ENCODE results near the gene PP2D1.
A peak's percentile ranks its signal among the peaks of the same experiment; 100 is the strongest.
"Not testable (repeated sequence)": the region's sequence is repeated elsewhere in the genome, so short reads cannot be mapped to it uniquely, and the experiment has no call there.

PP2D1 gene

DNA sequence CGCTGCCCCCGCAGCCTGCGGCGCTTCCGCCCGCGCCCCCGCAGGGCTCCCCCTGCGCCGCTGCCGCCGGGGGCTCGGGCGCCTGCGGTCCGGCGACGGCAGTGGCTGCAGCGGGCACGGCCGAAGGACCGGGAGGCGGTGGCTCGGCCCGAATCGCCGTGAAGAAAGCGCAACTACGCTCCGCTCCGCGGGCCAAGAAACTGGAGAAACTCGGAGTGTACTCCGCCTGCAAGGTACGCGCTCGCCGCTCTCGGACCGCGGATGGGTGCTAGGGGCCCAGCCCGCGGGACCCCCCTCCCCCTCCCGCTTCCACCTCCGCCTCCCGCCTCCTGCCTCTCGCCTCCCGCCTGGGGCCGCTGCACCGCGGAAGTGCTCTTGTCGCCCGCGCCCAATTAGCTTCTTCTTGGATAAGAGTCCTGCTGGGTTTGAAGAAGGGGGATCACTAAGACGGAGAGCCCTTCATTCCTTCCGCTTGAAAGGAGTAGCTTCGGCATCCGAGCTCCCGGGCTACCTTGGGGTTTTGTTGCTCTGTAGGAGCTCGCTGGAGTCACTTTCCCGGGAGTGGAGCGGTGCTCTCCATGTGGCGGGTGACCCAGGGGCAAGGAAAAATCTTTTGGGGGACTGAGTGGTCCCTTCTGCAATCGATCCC is 28.6 kb upstream of the PP2D1 start:
- DNase-seq (ENCODE audit: low spot score) = no peak

DNA sequence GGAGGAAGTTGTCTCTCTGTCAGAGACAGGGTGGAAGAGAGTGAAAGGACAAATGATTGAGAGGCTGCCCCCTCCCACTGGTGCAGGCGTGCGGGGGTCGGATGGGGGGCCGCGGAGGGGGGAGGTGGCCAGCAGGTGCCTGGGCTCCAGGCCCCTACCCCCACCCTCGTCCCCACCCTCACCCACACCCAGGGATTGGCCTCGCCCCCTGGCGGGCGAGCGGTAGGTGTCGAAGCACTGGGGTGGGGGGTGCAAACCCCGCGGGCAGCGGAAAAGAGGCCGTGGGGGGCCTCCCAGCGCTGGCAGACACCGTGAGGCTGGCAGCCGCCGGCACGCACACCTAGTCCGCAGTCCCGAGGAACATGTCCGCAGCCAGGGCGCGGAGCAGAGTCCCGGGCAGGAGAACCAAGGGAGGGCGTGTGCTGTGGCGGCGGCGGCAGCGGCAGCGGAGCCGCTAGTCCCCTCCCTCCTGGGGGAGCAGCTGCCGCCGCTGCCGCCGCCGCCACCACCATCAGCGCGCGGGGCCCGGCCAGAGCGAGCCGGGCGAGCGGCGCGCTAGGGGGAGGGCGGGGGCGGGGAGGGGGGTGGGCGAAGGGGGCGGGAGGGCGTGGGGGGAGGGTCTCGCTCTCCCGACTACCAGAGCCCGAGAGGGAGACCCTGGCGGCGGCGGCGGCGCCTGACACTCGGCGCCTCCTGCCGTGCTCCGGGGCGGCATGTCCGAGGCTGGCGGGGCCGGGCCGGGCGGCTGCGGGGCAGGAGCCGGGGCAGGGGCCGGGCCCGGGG is 27.9 kb upstream of the PP2D1 start, which contains the start of gene KAT2B:
TSS of gene KAT2B (plus strand) at position 682 of the 783 bp plus-strand sequence. CDS start at position 714, 32 bp downstream.
- DNase-seq (ENCODE audit: low spot score) = no peak

DNA sequence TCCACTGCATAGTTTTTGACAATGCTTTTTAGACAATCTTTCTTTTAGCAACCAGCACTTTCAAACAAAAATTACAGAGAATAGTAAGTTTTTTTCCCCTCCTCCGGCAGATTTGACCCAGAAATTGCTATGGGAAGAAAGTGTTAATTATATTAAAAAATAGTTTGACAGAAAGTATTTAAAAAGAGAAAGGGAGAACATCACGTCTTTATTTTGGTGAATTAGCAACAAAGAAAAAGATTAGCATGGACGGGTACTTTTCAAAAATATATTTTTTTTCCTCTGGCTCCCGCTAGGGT is 27.4 kb upstream of the PP2D1 start:
- no peak for DNase-seq (ENCODE audit: low spot score)

DNA sequence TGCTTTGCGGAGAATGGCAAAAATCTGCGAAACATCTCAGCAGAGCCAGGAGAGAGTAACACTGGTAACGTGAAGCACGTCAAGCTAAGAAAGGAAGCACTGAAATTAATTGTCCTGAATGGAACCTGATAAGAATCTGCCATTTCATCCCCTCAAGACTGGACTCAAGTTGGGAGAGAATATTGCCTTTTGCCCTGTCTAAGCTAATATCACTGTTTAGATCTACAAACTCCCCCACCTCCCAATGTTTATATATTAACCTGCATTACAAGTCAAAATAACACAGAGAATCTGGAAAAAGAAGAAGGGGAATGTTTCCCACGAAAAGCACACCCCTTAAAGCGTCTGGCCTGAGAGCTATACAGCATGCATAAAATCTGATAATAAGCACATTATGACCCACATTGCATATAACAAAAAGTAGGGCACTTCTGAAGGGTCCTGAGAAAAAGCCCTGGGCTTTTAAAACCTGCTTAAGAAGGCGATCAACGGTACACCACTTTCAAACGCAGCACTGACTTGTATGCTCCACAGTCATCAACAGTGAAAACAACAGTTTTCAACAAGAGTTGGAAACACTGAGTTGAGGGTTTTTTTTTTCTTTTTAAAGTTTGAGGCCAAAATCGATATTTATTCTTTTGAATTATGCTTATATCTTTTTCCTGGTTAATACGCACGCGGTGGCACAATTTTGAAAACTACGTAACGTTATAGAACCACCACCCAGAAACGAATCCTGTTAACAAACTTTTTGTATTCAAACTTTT is 26.8 kb upstream of the PP2D1 start:
- DNase-seq (ENCODE audit: low spot score) = no peak

DNA sequence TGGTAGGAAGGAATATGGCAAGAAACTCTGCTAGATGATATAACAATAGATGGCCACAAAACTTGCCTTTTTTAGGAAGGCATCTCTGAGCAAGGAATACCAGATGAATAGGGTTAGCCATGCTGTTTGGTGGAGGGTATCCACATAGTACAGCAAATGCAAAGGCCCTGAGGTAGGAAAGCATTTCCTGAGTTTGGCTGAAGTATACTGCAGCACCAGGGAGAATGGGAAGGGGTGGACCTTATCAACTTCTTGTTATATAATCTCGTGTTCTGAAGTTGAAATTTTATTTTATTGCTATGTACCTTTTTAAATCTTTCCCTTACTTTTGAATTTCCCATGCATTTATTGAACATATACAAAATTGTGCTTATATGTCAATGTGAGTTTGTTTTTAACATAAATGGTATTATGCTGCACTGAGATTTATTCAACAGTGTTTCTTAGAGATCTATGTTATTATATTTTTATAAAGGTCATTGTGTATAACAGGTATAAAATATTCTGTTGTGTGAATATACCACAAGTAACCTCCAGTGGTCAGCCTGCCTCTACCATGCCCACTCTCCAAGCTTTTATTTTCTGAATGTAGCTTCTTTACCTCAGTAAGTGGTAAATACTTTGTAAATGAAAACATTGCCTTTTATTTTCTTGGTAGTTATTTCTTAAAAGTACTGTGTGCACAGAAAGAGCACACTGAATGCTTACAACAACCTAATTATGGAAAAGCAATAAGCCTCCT is 25.4 kb upstream of the PP2D1 start:
- no peak for DNase-seq (ENCODE audit: low spot score)

DNA sequence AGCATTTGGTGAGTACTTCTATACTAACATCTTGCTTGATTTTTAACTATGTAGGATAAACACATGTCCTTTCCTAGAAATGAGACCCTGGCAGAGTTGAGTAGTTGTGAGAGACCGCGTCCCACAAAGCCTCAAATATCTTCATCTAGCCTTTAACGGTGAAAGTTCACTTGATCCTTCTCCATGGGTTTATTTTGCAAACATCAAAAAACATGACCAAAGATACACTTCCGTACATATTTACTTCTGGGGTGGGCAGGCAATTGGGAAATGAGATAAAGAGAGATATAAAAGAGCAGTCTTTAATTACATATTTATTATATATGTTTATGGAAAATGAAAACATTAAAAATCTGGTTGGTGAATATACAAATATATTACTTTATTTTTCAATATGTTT is 23.0 kb upstream of the PP2D1 start:
- DNase-seq (ENCODE audit: low spot score) = no peak

DNA sequence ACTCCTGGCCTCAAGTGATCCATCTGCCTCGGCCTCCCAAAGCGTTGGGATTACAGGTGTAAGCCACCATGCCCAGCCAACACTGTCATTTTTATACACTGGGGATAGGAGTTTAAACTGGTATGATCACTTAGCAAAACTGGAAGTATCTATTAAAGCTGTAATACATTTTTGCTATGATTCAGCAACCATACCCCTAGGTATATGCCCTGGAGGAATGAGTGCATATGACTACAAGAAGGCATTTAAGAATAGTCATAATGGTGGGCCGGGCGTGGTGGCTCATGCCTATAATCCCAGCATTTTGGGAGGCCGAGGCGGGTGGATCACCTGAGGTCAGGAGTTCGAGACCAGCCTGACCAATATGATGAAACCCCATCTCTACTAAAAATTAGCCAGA is 19.9 kb upstream of the PP2D1 start:
- not testable (repeated sequence) for DNase-seq (ENCODE audit: low spot score)

DNA sequence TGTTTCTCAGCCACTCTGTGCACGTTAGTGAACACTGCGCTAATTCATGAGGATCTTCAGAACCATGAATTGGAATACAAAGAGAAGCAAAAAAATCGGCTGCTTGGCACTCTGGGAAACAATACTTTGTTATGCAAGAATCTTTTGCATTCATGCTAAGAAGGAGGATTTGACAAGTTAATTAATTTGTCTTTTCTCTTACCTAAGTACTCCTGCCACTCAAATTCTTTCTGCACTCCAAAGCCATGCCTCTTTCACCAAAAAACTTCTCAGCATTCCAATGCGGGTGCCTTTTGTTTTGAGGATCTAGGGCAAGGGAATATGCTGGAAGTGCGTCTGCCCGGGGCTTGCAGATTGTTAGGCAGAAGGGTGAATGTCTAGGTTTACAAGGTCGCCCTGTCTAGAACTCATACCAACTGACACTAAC is 16.9 kb upstream of the PP2D1 start:
- DNase-seq (ENCODE audit: low spot score) = no peak

DNA sequence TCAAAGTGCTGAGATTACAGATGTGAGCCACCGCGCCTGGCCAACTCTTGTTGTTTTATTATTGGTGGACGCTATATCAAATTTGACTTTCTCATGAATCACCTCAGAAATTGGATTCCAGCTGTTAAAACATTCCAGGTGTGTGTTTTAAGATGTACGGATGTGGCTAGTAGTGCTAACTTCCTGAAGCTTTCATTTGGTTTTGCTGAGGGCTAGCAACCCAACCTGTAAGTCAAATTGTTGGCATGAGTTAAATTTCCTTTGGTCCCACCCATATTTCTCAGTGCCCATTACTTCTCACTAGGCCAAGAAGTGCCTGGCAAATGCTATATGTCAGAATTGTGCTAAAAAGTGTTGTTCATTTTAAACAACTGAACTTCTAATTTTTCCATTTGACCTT is 15.1 kb upstream of the PP2D1 start:
- no peak for DNase-seq (ENCODE audit: low spot score)

DNA sequence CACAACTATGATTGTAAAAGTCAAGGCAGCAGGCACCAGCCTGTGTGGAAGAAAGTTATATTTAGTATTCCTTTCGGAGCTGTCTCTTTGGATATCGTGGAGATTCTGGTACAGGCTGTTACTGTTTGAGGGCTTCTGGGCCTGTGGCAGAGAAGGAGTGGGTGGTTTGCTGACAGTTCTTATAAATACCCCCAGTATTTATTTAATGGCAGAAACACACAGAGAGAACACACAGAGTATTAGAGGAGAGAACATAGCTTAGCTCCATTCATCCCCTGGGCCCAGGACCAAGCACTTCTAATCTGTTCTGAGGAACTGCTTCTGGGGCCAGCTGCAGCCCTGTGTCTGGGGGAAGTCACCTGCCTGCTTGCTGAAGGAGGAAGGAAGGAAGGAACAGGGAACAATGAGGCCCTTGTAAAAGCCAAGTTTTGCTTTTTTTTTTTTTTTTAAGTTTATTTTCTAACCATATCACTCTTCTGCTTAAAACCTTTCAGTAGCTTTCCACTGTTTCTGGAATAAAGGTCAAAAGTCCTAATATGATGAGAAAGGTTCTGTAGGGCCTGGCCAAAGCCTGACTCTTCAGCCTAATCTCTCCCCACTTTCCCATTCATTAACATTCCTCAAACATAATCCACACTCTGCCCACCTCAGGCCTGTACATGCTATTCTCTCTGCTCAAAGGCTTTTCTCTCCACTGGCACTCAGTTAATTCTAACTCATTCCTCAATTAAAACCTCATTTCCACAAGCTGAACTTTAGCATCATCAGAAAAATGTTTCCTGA is 11.8 kb upstream of the PP2D1 start:
- DNase-seq (ENCODE audit: low spot score) = peak; percentile 33

DNA sequence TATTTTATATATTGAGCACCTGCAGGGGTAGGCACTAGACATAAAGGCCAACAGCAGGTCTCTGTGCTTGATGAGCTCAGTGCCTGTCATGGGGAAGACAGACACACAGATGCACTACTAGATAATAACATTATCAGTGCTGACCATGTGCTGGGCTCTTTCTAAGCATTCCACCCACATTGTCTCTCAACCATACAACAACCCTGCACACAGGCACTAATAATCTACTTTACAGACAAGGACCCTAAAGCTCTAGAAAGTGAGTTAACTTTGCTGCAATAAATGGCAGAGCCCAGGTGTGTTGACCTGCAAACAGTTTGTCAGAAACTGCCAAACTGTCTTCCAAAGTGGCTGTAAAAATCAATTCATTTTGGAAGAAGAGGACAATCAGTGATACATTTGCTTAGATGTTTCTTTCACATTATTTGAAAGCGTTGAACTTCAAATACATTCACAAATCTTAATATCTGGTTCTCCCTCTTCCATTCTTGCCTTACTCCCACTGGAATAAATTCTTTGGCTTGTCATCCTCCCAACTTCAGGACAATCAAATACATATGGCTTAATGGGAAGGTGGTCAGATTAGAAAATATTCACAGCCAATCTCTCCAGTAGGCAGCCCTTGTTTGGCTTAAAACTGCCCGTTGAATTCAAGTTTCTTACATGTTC is 11.0 kb upstream of the PP2D1 start:
- DNase-seq (ENCODE audit: low spot score) = no peak

DNA sequence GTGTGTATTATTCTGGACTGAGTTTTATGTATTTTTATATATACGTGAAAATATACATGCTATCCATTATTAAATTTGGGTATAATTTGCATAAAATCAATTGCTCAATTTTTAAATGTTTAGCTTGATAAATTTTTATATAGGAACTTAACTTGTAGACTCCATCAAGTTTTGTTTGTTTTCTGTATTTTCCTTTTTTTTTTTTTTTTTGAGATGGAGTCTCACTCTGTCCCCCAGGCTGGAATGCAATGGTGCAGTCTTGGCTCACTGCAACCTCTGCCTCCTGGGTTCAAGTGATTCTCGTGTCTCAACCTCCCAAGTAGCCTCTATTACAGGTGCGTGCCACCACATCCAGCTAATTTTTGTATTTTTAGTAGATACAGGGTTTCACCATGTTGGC is 4.0 kb upstream of the PP2D1 start:
- DNase-seq (ENCODE audit: low spot score) = not testable (repeated sequence)

DNA sequence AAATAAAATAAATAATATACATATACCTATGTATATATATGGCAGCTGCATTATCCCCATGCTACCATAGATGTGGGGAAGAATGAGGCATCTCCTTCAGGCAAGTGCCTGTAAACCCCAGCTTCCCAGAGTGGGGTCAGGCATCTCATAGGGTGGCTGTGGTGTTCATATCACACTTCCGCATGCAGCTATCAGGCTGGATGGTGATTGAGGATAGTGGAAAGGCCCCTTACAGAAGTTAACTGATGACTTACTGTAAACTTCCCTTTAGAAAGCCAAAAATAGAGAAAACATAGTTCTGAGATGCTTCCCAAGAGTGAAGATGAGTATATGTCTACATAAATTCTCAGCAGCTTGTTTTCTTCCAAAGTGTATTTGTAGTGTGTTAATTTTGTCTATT is 3.5 kb upstream of the PP2D1 start:
- DNase-seq (ENCODE audit: low spot score) = no peak

DNA sequence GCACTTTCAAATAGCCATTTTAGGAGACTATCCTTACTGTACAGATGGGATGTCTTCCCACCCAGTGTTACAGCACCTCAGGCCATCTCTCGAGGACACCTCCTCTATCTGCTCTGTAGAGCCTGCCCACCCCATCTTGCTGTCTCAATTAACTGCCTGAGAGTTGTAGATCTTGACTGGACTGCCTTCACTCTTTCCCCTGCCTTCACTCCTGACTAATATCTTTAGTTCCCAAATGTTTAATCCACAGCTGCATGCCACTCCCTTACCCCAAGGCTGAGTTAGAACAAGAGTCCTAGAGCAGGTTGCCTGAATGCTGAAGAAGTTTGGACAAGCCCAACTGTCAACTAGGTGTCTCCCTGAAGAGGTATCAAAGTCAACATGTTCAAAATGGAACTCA is 1.3 kb upstream of the PP2D1 start:
- DNase-seq (ENCODE audit: low spot score) = no peak

DNA sequence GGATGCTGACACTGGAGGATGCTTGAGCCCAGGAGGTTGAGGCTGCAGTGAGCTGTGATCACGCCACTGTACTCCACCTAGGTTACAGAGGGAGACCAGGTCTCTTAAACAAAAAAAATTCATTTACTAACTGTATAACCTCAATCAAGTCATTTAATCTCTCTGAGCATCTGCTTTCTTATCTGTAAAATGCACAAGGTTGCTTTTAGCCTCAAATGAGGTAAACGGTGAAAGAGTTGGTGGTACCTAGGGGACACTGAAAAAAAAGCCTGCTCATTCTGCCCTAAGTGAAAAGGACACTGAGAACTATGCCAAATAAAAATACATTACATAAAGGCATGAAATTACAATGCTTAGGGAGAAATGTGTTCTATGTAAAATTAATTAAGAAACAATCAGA is 3.4 kb downstream of the PP2D1 start:
- no peak for DNase-seq (ENCODE audit: low spot score)

DNA sequence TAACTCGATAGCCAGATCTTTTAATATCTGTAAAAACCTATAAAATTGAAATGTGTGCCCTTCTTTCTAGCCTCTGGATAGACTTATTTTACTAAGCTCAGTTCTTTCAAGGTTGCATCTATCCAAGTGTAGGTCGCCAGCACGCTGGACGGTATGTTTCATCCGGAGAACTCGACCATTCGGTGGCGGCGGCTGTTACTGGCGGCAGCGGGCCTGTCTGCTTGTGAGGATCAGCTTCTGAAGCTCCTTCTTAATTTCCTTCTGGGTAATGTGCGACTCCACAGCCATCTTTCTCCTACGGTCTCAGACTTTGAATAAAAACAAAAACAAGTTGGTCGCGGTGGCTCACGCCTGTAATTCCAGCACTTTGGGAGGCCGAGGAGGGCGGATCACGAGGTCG is 4.1 kb downstream of the PP2D1 start:
- DNase-seq (ENCODE audit: low spot score) = no peak

DNA sequence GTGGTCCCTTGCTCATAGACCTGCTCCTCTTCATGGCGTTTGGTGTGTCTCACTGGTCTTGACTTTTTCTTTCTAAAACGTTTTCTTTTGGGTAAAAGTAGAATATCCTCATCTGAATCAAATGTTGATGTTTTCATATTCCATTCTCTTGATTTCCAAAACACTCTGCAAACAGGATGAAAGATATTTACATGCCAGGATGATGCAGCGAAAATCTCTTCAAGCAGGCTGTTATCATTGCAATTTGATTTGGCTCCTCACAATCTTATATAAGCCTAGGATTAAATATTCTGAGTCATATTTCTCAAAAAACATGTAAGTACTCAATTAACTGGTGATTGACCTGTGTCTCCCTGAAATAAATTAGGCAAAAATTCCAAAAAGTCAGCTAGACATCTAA is 10.1 kb downstream of the PP2D1 start:
- DNase-seq (ENCODE audit: low spot score) = no peak

DNA sequence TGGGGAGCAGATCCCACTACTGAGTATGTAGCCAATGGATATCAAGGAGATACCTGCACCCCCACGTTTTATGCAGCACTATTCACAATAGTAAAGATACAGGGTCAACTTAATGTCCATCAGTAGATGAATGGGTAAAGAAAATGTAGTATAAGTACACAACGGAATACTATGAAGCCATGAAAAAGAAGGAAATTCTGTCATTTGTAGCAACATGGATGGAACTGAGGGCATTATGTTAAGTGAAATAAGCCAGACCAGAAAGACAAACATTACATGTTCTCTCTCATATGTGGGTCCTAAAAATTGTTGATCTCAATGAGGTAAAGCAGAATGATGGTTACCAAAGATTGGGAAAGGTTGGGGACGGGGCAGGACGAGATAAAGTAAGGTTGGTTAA is 14.6 kb downstream of the PP2D1 start:
- DNase-seq (ENCODE audit: low spot score) = no peak

DNA sequence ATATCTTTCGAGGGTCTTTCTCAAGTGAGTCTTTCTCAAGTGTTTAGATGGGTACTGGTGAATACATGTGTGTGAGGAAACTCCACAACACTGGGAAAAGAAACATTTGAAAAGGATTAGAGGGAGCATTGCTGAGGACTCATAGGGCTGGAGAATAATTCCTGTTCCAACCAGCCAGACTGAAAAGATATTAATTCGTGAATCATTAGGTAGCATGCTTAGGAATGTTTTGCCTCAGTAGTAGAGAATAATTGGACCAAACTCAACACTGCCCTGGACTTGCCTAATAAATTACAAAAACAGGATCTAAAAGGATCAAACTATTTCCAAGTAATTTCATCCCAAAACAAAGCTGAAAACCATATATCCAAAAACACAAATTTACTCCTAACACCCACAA is 17.3 kb downstream of the PP2D1 start:
- no peak for DNase-seq (ENCODE audit: low spot score)

DNA sequence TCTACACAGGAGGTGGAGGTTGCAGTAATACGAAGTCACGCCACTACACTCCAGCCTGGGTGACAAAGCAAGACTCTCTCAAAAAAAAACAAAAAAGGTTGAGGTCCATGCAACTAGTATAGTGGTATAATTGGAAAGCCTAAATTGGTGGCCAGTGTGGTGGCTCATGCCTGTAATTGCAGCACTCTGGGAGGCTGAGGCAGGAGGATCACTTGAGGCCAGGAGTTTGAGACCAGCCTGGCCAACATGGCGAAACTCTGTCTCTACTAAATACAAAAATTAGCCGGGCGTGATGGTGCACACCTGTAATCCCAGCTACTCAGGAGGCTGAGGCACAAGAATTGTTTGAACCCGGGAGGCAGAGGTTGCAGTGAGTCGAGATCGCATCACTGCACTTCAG is 23.2 kb downstream of the PP2D1 start:
- DNase-seq (ENCODE audit: low spot score) = not testable (repeated sequence)

DNA sequence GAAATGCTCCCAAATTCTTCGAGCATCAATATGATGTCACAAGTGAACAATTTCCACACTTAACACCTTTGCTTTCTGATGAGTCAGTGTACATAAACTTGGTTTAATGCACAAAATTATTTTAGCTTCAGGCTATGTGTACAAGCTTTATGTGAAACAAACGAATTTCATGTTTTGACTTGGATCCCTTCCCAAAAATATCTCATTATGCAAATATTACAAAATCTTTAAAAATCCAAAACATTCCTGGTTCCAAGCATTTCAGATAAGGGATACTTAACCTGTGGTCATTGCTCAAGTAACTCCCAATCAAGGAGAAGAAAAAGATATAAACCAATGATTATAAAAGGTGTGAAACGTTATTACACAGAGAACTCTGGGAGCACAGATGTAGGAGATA is 40.0 kb downstream of the PP2D1 start:
- no peak for DNase-seq (ENCODE audit: low spot score)
